ENCODE data around the gene FGF12. TPM values are rescaled to one million over a fixed set of nuclear protein-coding genes. Genes with fewer than 3 reads are reported as not detected.
A peak's percentile ranks its signal among the peaks of the same experiment; 100 is the strongest.

Gene FGF12
- total RNA-seq, 4 donors from 2014 or later = 0.42 to 1.5 (median 0.62) TPM

GRCh38 chr3:192409838-192410683 lies 317.3 kb downstream of the FGF12 start:
- H3K36me3 ChIP-seq = no peaks in the 10 kb centered on the region
- H3K27me3 ChIP-seq = peaks cover 0 to 16% of the 10 kb centered on the region in 2 donors
- H3K4me1 ChIP-seq = peaks cover 0 to 27% (median 0%) of the 10 kb centered on the region in 4 donors
- TF ChIP-seq CTCF (IDR thresholded peaks at IDR 0.05) (no peak), POLR2A (IDR thresholded peaks at IDR 0.05) (no peak), EP300 (IDR thresholded peaks at IDR 0.05) (no peak)
- no peak overlapping the region for H3K27ac ChIP-seq
- peak overlapping the region in 3 of 4 donors; percentile 26 to 65 (median 35) for H3K4me3 ChIP-seq
- H3K9me3 ChIP-seq = no peaks in the 10 kb centered on the region
- no peak for DNase-seq (ENCODE audit: low spot score in 2 of 2)
- WGBS, 2 donors = 6 to 7% methylated on average over 23 to 30 of the region's 53 CpGs

DNA sequence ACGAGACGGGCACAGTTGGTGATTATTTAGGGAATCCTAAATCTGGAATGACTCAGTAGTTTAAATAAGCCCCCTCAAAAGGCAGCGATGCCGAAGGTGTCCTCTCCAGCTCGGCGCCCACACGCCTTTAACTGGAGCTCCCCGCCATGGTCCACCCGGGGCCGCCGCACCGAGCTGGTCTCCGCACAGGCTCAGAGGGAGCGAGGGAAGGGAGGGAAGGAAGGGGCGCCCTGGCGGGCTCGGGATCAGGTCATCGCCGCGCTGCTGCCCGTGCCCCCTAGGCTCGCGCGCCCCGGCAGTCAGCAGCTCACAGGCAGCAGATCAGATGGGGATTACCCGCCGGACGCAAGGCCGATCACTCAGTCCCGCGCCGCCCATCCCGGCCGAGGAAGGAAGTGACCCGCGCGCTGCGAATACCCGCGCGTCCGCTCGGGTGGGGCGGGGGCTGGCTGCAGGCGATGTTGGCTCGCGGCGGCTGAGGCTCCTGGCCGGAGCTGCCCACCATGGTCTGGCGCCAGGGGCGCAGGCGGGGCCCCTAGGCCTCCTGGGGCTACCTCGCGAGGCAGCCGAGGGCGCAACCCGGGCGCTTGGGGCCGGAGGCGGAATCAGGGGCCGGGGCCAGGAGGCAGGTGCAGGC lies 318.0 kb downstream of the FGF12 start:
- Histone ChIP-seq H3K36me3 (no peaks in the 10 kb centered on the region), H3K27me3 (peaks cover 0 to 16% of the 10 kb centered on the region in 2 donors), H3K27ac (no peak overlapping the region), H3K9me3 (no peaks in the 10 kb centered on the region), H3K4me1 (peaks cover 0 to 27% (median 0%) of the 10 kb centered on the region in 4 donors), H3K4me3 (peak overlapping the region; percentile 26 to 65 (median 38))
- WGBS, 2 donors = 0 to 1% methylated on average over 8 to 49 of the region's 61 CpGs
- no peak for DNase-seq (ENCODE audit: low spot score in 2 of 2)
- TF ChIP-seq EP300 (IDR thresholded peaks at IDR 0.05) = no peak
- TF ChIP-seq POLR2A (IDR thresholded peaks at IDR 0.05) = no peak
- TF ChIP-seq CTCF (IDR thresholded peaks at IDR 0.05) = no peak

GRCh38 chr3:192408647-192409200 lies 318.6 kb downstream of the FGF12 start:
- peak overlapping the region; percentile 26 to 65 (median 38) for H3K4me3 ChIP-seq
- 0 to 3% methylated on average over 31 to 32 of the region's 41 CpGs for WGBS, 2 donors
- H3K27me3 ChIP-seq = peaks cover 0 to 16% of the 10 kb centered on the region in 2 donors
- peaks cover 0 to 27% (median 0%) of the 10 kb centered on the region in 4 donors for H3K4me1 ChIP-seq
- H3K36me3 ChIP-seq = no peaks in the 10 kb centered on the region
- TF ChIP-seq CTCF (IDR thresholded peaks at IDR 0.05) (no peak), POLR2A (IDR thresholded peaks at IDR 0.05) (no peak), EP300 (IDR thresholded peaks at IDR 0.05) (no peak)
- H3K9me3 ChIP-seq = no peaks in the 10 kb centered on the region
- DNase-seq (ENCODE audit: low spot score in 2 of 2) = no peak
- H3K27ac ChIP-seq = no peak overlapping the region

GRCh38 chr3:192408007-192408646 lies 319.2 kb downstream of the FGF12 start:
- Histone ChIP-seq H3K4me3 (peak overlapping the region; percentile 26 to 65 (median 38)), H3K27ac (no peak overlapping the region), H3K9me3 (no peaks in the 10 kb centered on the region), H3K4me1 (peaks cover 0 to 27% (median 0%) of the 10 kb centered on the region in 4 donors), H3K27me3 (peaks cover 0 to 16% of the 10 kb centered on the region in 2 donors), H3K36me3 (no peaks in the 10 kb centered on the region)
- 3 to 10% methylated on average over 26 to 49 of the region's 50 CpGs for WGBS, 2 donors
- no peak for DNase-seq (ENCODE audit: low spot score in 2 of 2)
- TF ChIP-seq CTCF (IDR thresholded peaks at IDR 0.05) = no peak
- TF ChIP-seq POLR2A (IDR thresholded peaks at IDR 0.05) = no peak
- no peak for TF ChIP-seq EP300 (IDR thresholded peaks at IDR 0.05)

Data from tibial nerve (tissue), 4 donors.